A172 (cell line): ENCODE results near the gene ENTPD2. TPM values are rescaled to one million over a fixed set of nuclear protein-coding genes. Genes with fewer than 3 reads are reported as not detected.
"Not testable (repeated sequence)": the region's sequence is repeated elsewhere in the genome, so short reads cannot be mapped to it uniquely, and the experiment has no call there.

Experiments used
- DNase-seq: peaks from one replicate; pipeline ENCODE4 v3.0.0-alpha.2; 2015; ENCODE audit warnings: low spot score
- total RNA-seq: library from RNA; depleted of rRNA; stranded (reverse); fragments of >200 nt; shearing (Covaris generic); gene quantifications from 2 replicates; pipeline ENCODE4 v1.2.3, GENCODE V29; 2014

Gene ENTPD2
- total RNA-seq, 1 experiment from 2014 or later, result not detected

DNA sequence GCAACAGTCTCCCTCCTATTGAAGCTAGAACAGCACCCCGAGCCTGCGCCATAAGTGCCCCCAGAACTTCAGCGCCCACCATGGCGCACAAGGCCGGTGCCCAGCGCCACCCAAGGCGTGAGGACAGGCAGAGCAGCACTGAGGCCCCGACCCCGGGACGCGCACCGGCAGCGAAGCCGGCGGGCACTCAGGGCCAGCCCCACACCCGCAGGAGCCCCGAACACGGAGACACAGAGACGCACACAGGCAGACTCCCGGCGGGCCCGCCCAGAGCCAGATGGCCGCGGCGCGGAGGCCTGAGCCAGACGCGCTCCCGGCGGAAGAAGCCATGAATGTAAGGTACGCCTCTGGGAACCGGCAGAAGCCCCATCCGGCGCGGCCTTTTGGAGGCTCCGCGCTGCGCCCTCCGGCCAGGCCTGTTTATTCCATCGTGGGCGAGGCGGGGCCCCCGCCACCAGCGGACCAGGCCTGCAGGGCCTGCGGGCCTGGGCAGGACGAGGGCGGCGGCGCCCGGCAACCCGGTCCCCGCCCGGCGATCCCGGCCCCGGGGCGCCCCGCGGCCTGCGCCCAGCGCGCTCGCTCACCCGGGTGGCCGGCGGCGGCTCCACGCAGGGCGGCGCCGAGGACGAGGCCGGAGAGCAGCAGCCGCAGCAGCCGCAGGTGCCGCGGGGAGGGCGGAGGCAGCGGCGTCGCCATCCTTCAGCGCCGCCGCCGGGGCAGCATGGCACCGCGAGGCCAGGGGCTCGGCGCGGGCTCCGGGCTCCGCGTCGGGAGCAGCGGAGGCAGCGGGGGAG is 8.4 kb downstream of the ENTPD2 start:
- DNase-seq, result no peak

DNA sequence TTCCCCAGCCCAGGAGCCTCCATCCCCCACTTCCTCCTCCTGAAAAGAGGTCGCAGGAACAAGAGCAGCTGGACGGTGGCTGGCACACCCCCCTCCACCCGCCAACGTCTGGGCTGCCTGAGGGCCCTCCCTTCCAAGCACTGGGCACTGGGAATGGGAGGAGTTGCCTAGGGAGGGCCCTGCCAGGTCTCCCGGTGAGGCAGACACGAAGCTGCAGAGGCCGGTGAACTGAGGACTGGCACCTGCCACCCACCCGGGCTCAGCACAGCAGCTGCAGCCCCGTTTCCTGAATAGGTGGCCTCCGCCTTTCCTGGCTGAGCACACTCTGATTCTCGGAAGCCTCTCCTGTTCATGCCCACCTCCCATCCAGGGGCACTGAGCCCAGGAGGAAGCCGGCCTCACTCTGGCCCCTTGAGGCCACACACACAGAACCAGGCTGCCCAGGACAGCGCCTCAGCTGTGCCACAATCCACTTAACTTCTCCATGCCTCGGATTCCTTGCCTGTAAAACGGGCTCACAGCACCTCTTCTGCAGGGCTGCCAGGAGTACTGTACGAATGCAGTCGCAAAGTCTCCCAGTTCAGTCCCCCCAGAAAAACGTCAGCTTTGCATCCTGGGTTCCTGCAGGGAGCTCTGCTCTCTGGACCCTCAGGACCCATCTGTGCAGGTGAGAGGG is 9.2 kb downstream of the ENTPD2 start:
- peak; percentile 66 for DNase-seq

DNA sequence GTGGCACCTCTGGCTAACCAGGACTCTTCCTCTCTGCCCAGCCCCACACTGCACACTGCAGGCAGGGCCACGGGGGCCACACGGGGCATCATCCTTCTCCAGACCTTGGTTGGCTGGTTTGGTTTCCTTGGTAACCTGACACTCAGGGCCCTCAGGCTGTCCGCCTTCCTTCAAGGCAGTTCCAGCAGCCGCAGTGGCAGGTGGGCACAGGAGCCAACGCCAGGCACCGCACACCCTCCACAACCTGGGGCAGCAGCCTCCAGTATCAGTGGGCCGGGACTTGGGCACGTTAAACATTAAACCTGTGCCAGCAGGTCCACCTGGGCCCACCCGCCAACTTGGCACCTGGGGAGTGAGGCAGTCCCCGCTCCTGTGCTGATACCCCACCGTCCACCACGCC is 9.8 kb downstream of the ENTPD2 start:
- DNase-seq, result no peak

DNA sequence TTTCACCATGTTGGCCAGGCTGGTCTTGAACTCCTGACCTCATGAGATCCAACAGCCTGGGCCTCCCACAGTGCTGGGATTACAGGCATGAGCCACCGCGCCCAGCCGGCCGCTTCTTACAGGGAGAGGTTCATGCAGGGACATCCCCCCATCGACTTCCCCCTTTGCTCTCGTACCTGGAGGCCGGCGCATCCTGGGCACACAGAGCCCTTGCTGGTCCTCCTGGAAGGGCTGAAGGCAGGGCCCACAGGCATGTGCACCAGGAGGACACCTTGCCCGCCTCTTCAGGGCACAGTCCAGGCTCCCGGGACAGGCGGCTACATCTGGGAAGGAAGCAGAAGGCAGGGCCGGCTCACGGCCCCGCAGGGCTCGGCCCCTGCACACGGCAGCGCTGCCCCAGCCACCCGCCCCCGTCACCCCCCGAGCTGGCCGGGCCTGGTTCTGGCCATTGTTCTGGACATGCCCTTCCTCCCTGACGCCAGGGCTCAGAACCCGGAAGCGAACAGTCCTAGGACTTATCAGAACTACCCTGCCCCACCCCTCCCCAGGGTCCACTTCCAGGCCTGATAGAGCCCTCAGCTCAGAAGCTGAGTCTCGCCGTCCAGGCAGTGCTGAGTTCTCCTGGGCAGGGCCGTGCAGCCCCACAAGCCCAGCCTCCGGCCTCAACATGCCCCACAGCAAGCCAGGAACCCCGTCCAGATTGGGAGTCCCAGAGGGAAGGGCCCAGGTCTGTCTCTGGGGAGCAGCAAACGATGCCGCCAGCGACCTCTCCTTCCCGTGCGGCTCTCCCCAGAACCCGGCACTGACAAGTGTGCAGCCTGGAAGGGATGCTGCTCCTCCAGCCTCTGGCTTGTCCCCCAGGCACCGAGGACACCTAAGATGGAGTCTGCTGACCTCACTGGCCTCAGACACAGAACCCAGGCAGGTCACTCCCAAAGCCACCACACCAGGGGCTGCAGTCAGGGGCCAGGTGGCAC is 10.8 kb downstream of the ENTPD2 start:
- DNase-seq, result no peak

- DNase-seq, result no peak
Measured at GRCh38 chr9:137041124-137041523, 12.7 kb downstream of the ENTPD2 start.

GRCh38 chr9:137040568-137040967 is 13.3 kb downstream of the ENTPD2 start:
- no peak for DNase-seq

GRCh38 chr9:137039611-137040366 is 14.1 kb downstream of the ENTPD2 start:
- DNase-seq, result no peak

DNA sequence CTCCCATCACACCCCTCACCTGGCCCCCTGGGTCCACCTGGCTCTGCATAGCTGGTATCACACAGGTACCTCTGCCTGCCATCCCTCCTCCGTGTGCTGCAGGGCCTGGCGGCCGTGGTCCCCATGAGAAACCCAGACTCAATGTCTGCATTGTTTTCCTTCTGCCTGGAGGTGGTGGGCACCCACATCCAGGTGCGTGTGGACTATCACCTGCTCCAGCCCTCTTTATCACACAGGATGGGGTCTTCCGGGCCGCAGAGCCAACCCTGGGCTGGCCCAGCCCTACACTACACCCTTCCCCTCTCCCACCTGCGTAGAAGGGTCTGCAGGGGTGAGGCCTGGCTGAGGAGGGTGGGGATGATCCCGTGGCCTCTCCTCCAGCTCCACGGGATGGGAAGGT is 14.9 kb downstream of the ENTPD2 start:
- no peak for DNase-seq

- no peak for DNase-seq
Measured at GRCh38 chr9:137037483-137037882, 16.4 kb downstream of the ENTPD2 start.

DNA sequence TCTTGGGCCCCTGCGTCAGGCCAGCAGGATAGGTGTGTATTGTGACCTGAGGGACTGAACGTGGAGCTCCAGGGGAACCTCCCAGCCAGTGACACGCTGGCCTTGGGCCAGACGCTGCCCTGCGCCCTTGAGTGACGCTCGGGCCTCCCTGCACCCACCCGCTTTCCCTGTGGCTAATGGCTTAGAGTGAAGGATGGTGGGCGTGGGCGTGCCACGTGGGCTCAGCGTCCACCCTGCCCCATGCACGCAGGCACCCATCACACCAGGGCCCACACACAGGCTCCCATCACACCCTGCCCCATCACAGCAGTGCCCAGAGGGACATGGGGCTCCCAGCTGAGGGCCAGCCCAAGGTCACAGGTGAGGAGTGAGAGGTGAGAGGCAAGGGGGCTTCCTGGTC is 16.8 kb downstream of the ENTPD2 start:
- DNase-seq, result no peak

DNA sequence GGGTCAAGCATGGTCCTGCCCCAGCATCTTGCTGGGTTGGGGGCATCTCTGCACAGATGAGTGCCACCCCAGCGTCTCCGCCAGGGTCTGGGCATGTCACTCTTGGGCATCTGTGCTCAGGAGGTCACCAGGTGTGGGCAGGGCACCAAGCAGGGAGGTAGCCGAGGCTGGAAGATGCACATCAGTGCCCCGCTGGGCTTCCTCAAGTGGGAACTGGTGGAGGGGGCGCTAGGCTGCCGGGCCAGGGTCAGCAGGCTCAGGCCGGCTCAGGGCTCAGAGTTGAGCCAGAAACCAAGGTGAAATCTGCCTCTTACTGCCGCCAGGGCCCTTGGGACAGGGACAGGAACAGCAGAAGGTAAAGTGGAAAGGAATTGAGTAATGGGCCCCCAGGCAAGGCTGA is 17.9 kb downstream of the ENTPD2 start:
- DNase-seq, result no peak

DNA sequence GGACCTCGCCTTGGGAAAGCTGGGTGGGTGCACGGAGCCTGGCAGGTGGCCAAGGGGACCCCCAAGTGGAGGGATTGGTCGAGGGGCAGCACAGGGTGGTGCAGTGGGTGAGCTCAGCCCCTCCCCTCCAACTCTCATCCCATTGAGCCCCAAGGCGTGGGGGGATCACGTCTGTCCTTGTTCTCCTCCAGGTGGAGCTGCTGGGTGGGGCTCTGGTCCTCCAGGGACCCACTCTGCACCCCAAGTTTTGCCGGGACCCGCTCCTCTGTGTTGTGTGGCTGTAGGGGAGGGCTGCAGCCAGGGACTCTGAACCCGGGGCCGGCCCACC is 18.4 kb downstream of the ENTPD2 start:
- no peak for DNase-seq

DNA sequence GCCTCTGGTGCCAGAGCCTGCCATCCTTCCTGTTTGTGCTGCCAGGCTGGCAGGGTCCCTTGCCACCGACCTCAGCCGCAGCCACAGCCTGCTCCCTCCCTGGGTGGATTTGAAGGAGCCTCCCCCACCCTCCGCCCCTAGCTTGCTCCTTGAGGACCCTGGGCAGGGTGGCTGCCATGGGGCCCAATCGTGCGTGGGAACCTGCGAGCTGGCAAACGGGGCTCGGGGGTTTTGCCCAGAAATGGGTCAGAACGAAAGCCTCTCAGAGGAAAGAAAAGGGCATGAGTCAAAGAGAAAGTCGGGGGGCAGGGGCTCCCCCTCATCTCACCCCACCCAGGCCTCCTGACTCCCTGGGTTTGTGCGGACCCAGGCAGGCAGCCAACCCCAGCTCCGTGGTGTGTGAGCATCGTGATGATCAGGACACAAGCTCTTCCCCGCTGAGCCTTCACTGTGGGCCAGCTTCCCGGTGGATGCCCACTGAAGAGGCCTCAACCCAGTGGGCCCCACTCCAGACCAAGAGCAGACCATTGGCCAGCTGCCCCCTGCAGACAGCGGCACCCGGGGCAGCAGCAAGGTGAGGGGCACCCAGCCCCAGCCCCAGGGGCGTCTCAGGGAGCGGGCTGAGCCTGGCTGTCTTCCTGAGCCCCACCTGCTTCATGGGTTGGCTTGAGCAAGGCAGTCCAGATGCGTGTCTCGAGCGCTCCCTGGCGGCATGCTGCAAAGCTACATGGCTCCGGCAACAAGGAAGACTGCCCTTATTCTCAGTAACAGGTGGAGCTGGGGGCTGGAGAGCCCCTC is 19.0 kb downstream of the ENTPD2 start:
- peak; percentile 94 for DNase-seq

DNA sequence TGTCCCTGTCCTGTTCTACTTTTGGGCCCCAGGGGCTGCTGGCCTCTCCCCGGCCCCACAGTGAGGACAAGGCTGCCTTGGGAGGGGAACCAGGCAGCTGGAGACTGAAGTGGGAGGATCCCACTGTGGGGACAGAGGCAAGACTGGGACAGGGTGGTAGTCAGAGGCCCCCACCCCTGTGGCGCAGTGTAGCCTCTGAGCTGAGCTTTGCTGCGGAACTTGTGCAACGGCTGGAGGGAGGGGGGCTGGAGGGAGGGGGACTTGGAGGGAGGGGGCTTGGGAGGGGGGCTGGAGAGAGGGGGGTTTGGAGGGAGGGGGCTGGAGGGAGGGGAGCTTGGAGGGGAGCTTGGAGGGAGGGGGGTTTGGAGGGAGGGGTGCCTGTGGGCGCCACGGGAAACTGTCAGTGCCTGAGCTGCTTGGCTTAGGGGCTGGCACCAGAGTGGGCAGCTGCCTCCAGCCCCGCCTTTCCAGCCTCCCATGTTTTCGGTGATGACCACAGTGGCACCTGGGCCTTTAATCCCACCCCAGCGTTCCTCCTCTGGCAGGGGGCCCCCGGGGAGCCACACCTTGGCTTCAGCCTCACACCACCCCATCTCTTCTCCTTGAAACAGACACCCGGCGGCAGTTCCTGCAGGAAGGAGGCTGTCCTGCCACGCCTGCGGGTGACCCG is 19.7 kb downstream of the ENTPD2 start:
- peak; percentile 50 for DNase-seq

DNA sequence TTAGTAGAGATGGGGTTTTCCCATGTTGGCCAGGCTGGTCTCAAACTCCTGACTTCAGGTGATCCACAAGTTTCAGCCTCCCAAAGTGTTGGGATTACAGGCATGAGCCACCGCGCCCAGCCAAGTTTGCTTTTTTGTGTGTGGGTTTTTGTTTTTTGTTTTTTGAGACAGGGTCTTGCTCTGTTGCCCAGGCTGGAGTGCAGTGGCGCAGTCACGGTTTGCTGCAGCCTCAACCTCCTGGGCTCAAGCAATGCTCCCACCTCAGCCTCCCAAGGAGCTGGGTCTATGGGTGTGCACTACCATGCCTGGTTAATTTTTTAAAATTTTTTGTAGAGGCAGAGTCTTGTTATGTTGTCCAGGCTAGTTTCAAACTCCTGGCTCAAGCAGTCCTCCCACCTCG is 20.4 kb downstream of the ENTPD2 start:
- DNase-seq, result not testable (repeated sequence)

DNA sequence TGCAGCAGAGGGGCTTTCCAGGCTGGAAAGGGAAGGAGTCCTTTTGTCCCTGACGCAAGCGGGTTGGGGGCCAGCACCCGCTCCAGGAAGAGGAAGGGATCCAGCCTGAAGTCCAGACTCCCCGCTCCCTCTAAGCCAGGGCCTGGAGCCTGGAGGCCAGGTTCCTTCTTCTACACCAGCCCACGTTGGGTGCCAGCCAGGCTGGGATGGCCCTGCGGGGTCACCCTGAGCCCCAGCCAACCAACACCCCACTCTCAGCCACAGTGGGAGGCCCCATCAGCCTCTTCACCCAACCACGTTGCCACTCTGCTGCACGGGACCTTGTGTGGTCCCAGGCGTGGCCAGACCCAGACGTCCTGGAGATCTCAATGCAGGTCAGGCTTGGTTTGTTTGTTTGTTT is 21.0 kb downstream of the ENTPD2 start:
- DNase-seq, result no peak

DNA sequence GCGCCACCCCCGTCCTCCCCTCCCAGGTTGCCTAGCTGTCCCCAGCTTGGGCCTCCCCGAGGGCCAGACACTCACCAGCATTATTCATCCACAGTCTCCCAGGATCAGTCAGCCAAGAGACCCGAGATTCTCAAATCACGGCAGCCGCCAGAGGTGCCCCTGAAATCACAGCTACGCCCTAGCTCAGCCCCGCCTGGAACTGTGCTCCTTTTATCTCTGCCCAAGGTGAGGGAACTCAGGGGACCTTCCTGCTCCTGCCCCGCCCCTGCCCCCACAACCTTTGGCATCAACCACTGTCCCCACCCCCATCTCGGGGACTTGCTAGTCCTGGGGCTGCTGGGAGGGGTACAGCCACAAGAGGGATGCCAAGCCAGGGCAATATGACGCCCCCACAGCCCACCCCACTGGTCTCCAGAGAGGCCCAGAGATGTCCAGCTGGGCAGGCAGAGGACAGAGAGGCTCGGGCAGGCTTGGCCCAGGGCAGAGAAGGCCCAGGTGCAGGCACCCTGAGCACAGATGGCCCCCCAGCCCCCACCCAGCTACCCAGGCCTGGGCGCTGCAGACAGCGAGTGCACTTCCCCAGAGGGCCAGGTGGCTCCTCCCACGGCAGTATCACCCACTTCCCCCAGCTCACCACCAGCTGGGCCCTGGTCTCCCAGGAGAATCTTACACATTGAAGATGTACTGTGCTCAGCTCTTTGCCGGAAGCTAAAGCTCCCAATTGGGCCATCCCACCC is 21.8 kb downstream of the ENTPD2 start, which contains the start of gene FUT7:
Gene FUT7 (minus strand): TSS at position 185 of the 737 bp plus-strand sequence. CDS start 97 bp downstream, at position 88.
- no peak for DNase-seq

GRCh38 chr9:137030538-137031527 is 23.0 kb downstream of the ENTPD2 start:
- no peak for DNase-seq
